Heart right ventricle (tissue), 16 donors: Measurements from ENCODE around the gene FGD4. TPM values are rescaled to one million over a fixed set of nuclear protein-coding genes. Genes with fewer than 3 reads are reported as not detected.

Experiments used
- ATAC-seq, 8 donors: fragments of 200-7000 bp; cut with Tn5 transposase; one replicate each; pipeline ENCODE4 v1.9.1; 2020; ENCODE audit warnings: mild to moderate bottlenecking in 8 of 8, moderate library complexity in 8 of 8, moderate number of reproducible peaks in 1 of 8
- DNase-seq, 2 donors: peaks; one replicate each; pipeline ENCODE4 v3.0.0-alpha.2; 2020
- H3K27ac ChIP-seq, 10 donors: fragments of 200-600 bp; sonication (generic) in 2 of 10; one replicate each; pipeline versions ENCODE4 v1.5.0 to v1.8.0; 2020 to 2022; ENCODE audit warnings: mild to moderate bottlenecking in 3 of 10
- H3K27me3 ChIP-seq, 7 donors: fragments of 200-600 bp; one replicate each; pipeline ENCODE4 v1.8.0; 2021 to 2022; ENCODE audit warnings: mild to moderate bottlenecking in 2 of 7
- H3K36me3 ChIP-seq, 9 donors: fragments of 200-600 bp; sonication (generic) in 1 of 9; one replicate each; pipeline versions ENCODE4 v1.5.0 to v1.8.0; 2020 to 2022; ENCODE audit warnings: mild to moderate bottlenecking in 2 of 9
- H3K4me1 ChIP-seq, 9 donors: fragments of 200-600 bp; sonication (generic) in 1 of 9; one replicate each; pipeline versions ENCODE4 v1.5.0 to v1.8.0; 2020 to 2022; ENCODE audit warnings: mild to moderate bottlenecking in 4 of 9
- H3K4me3 ChIP-seq, 10 donors: fragments of 200-600 bp; sonication (generic) in 2 of 10; one replicate each; pipeline versions ENCODE4 v1.5.0 to v1.8.0; 2020 to 2022; ENCODE audit warnings: mild to moderate bottlenecking in 7 of 10, moderate library complexity in 2 of 10
- H3K9me3 ChIP-seq, 11 donors: fragments of 200-600 bp in 10 of 11; sonication (generic) in 2 of 11; one replicate each; pipeline versions ENCODE4 v1.5.0 to v1.8.0; 2013 to 2022; ENCODE audit warnings: mild to moderate bottlenecking in 2 of 11, control low read depth in 1 of 11, moderate library complexity in 1 of 11
- WGBS, 2 donors: extraction: QIAGEN DNeasy Blood & Tissue Kit; methylation state at CpG; one replicate each; pipeline ENCODE4 v1.1.7; 2013; ENCODE audit warnings: inconsistent platforms in 1 of 2; 5-methylcytosine and 5-hydroxymethylcytosine counted together
- intact Hi-C, 10 donors: fragments of 100-400 bp; cut with DNase I; formaldehyde crosslinking; loops; one replicate each; pipeline versions ENCODE4 v1.11.1 to v1.14.2; 2022
- polyA plus RNA-seq, 2 donors: library from polyadenylated mRNA; stranded (reverse); fragments of 200-250 nt; gene quantifications; one replicate each; pipeline ENCODE4 v1.2.3, GENCODE V29; 2013
- total RNA-seq, 10 donors: library from RNA; stranded (reverse); fragmentation: NEBNext Ultra II Directional in 3 of 10; extraction: Animal tissue kit (Norgen Biotek cat#: 25700) in 3 of 10; gene quantifications; one replicate each; pipeline versions ENCODE4 v1.2.1 to v1.2.4, GENCODE V29; 2021 to 2023
- TF ChIP-seq, protein P1 (sequence below), 9 donors: fragments of 200-600 bp; sonication (generic) in 2 of 9; IDR thresholded peaks; one replicate each; pipeline versions ENCODE4 v1.5.0 to v1.8.0; 2021 to 2022; ENCODE audit warnings: antibody characterized with exemption in 9 of 9, mild to moderate bottlenecking in 5 of 9, moderate library complexity in 1 of 9
- donor health status: Arrhythmogenic right ventricular cardiomyopathy.
- donor health status: ischemic (EF 13 %, LVEDD 7.1; RV severe dilation, severe dysfunction).
- donor health status: healthy with polysubstance abuse.
- donor health status: DM: no; HTN: yes; CAD: no.
- donor health status: DM: no; HTN: no; CAD: no.
- donor health status: ischemic (EF 25% LVEDD 6.9; RV normal size, moderate dysfunction).
- donor health status: ischemic (EF 25% LVEDD 5.7; RV mildly dilated, moderate dysfunction).
- donor health status: healthy.
- donor health status: DM: yes; HTN: yes; CAD: no.
- donor health status: Ischemic cardiomyopathy.
- donor health status: ischemic (EF 35%, LVEDD 5.7; RV mildly dilated, moderate dysfunction).
- donor health status: nonischemic (EF 11% LVEDD 7.7; RV severe dilation, severe dysfunction).
- donor health status: DM: yes; HTN: yes; CAD: no.
- donor health status: PGD.
- donor health status: ischemic (EF 29% LVEDD 5.4; RV normal size, mild dysfunction).
- donor health status: nonischemic (EF 23%, LVEDD 6.1; RV moderate dilation, normal function).

The FGD4 gene
- total and polyA plus RNA-seq, 12 donors, result 2.6 to 36.9 (median 25.5) TPM

DNA sequence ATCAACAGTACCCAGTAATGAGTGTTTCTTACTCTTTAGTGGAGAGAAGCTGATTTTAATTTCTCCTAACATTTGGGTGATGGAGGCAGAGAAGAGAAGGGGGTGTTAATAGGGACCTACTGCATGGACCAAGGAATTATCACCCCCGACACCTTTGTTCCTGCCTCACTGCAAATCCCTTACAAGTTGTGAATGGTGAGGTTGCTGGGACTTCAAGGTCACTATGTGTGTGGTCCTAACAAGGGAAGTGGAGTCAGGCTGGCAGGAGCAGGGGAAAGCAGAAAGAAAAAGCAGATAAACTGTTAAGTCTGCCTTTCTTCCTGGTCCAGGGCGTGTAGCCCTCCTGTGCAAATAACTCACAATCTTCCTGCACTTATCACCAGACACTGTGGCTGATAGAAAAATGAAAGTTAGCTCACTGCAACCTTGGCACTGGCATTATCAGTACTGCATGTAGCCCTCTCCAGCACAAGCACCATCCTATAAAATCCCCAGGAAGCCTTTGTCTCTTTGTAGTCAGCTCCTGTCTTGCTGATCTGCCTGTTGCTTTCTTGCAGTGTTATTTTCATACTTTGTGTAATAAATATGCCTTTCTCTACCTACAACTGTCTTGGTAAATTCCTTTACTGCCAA, 167.4 kb downstream of the FGD4 start:
- no peaks in the 10 kb centered on the region for H3K27me3 ChIP-seq
- intact Hi-C loops, result loop anchor here in 2 of 10 donors (5.0 to 10.0 kb wide), 2 partner anchors 34 to 112 kb away; no protein-coding TSS in a partner anchor
- peaks cover 0 to 37% (median 0%) of the 10 kb centered on the region in 9 donors for H3K36me3 ChIP-seq
- peak overlapping the region in 5 of 10 donors; percentile 3 to 31 (median 13) for H3K4me3 ChIP-seq
- H3K9me3 ChIP-seq, result no peaks in the 10 kb centered on the region
- WGBS, 2 donors, result 42 to 53% methylated on average over 2 of the region's 2 CpGs
- TF ChIP-seq, protein P1, sequence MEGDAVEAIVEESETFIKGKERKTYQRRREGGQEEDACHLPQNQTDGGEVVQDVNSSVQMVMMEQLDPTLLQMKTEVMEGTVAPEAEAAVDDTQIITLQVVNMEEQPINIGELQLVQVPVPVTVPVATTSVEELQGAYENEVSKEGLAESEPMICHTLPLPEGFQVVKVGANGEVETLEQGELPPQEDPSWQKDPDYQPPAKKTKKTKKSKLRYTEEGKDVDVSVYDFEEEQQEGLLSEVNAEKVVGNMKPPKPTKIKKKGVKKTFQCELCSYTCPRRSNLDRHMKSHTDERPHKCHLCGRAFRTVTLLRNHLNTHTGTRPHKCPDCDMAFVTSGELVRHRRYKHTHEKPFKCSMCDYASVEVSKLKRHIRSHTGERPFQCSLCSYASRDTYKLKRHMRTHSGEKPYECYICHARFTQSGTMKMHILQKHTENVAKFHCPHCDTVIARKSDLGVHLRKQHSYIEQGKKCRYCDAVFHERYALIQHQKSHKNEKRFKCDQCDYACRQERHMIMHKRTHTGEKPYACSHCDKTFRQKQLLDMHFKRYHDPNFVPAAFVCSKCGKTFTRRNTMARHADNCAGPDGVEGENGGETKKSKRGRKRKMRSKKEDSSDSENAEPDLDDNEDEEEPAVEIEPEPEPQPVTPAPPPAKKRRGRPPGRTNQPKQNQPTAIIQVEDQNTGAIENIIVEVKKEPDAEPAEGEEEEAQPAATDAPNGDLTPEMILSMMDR (IDR thresholded peaks at IDR 0.05), result no peak
- H3K27ac ChIP-seq, result peak overlapping the region in 9 of 10 donors; percentile 20 to 79 (median 67)
- peak in 7 of 8 donors; percentile 20 to 83 (median 67) for ATAC-seq
- peaks cover 5 to 71% (median 62%) of the 10 kb centered on the region in 9 donors for H3K4me1 ChIP-seq
- DNase-seq, result no peak

DNA sequence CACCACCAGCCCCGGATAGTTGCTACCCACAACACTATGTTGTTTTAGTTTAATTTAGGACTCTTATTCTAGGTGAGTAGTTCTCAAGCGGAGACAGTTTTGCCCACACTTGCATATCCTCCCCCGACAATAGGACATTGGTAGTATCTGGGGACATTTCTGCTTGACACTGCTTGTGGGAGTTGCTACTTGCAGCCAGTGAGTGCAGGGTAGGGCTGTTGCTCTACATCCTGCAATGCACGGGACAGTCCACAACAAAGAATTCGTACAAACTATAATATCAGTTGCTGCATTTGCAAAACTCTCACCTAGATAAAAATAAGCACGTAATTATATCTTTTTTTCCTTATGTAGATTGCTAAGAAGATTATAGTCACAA, 167.9 kb downstream of the FGD4 start:
- DNase-seq (no peak), ATAC-seq (peak; percentile 66 to 89 (median 81))
- whole genome bisulfite sequencing, 2 donors, result 26 to 30% methylated on average over 6 of the region's 6 CpGs
- Histone ChIP-seq H3K27ac (peak overlapping the region in 9 of 10 donors; percentile 20 to 79 (median 67)), H3K9me3 (no peaks in the 10 kb centered on the region), H3K4me3 (peak overlapping the region in 5 of 10 donors; percentile 3 to 31 (median 13)), H3K4me1 (peaks cover under 1 to 66% (median 57%) of the 10 kb centered on the region in 9 donors), H3K36me3 (peaks cover 0 to 37% (median 0%) of the 10 kb centered on the region in 9 donors), H3K27me3 (no peaks in the 10 kb centered on the region)
- TF ChIP-seq, protein P1 (IDR thresholded peaks at IDR 0.05), result no peak
- intact Hi-C loops, result loop anchor here in 2 of 10 donors (5.0 to 10.0 kb wide), 2 partner anchors 35 to 112 kb away; no protein-coding TSS in a partner anchor

DNA sequence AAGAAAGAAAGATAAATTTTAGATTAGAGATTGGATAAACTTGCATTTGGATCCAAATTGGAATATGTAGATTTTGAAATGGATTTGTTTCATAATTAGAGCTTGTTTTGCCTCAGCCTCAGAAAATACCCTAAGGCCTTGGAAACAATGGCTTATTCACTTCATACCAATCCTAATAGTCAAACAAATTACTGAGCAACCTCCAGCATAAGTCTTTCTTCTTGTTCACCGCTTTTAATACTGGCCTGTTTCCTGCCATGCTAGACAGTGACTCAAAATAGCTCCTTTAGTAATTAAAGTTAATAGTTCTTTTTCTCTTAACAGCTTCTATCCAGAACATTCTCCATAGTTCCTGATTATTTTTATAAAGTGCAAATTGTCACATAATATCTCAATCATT, 168.9 kb downstream of the FGD4 start:
- intact Hi-C loops, result loop anchor here in 2 of 10 donors (5.0 to 10.0 kb wide), 2 partner anchors 36 to 113 kb away; no protein-coding TSS in a partner anchor
- H3K4me1 ChIP-seq, result peaks cover 0 to 64% (median 57%) of the 10 kb centered on the region in 9 donors
- H3K9me3 ChIP-seq, result no peaks in the 10 kb centered on the region

DNA sequence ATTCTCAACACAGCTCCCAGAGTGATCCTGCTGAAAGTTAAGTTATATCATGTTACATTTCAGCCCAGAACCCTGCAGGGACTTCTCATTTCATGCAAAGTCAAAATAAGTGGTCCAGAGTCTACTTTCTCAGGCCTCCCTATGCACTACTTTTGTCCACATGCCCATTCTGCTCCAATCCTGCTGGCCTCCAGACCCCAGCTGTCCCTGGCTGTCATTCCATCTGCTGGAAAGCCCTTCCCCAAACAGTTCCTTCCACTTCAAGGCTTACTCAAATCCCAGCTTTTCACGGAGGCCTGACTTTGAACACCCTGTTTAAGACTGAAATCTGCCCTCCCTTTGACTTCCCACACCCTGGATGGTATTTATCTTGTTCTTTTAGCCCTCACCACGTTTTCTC, 169.9 kb downstream of the FGD4 start:
- ATAC-seq (peak in 1 of 8 donors; percentile 5), DNase-seq (no peak)
- intact Hi-C loops, result loop anchor here in 2 of 10 donors (5.0 to 10.0 kb wide), 2 partner anchors 37 to 114 kb away; no protein-coding TSS in a partner anchor
- Histone ChIP-seq H3K9me3 (no peaks in the 10 kb centered on the region), H3K4me1 (peaks cover 0 to 66% (median 57%) of the 10 kb centered on the region in 9 donors), H3K27me3 (no peaks in the 10 kb centered on the region), H3K4me3 (no peak overlapping the region), H3K27ac (peak overlapping the region in 8 of 10 donors; percentile 26 to 79 (median 66)), H3K36me3 (peaks cover 0 to 43% (median 0%) of the 10 kb centered on the region in 9 donors)
- 51 to 57% methylated on average over 2 of the region's 2 CpGs for WGBS, 2 donors
- TF ChIP-seq, protein P1 (IDR thresholded peaks at IDR 0.05), result no peak

More for the DNA sequence above, 168.9 kb downstream of the FGD4 start:
- TF ChIP-seq, protein P1 (IDR thresholded peaks at IDR 0.05), result no peak
- peaks cover 0 to 42% (median 0%) of the 10 kb centered on the region in 9 donors for H3K36me3 ChIP-seq
- WGBS, 2 donors, result 30 to 56% methylated on average over 1 of the region's 1 CpG
- ATAC-seq (peak in 6 of 8 donors; percentile 52 to 68 (median 62)), DNase-seq (no peak)
- no peak overlapping the region for H3K4me3 ChIP-seq
- H3K27me3 ChIP-seq, result no peaks in the 10 kb centered on the region
- H3K27ac ChIP-seq, result peak overlapping the region in 7 of 10 donors; percentile 50 to 79 (median 67)
